Inferior parietal cortex (tissue), 1 donor: Measurements from ENCODE around the gene MYO1D.

ENCODE experiments used
- DNase-seq: peaks from one replicate; pipeline ENCODE4 v3.0.0-alpha.2; 2016; ENCODE audit errors: extremely low spot score

The MYO1D gene

DNA sequence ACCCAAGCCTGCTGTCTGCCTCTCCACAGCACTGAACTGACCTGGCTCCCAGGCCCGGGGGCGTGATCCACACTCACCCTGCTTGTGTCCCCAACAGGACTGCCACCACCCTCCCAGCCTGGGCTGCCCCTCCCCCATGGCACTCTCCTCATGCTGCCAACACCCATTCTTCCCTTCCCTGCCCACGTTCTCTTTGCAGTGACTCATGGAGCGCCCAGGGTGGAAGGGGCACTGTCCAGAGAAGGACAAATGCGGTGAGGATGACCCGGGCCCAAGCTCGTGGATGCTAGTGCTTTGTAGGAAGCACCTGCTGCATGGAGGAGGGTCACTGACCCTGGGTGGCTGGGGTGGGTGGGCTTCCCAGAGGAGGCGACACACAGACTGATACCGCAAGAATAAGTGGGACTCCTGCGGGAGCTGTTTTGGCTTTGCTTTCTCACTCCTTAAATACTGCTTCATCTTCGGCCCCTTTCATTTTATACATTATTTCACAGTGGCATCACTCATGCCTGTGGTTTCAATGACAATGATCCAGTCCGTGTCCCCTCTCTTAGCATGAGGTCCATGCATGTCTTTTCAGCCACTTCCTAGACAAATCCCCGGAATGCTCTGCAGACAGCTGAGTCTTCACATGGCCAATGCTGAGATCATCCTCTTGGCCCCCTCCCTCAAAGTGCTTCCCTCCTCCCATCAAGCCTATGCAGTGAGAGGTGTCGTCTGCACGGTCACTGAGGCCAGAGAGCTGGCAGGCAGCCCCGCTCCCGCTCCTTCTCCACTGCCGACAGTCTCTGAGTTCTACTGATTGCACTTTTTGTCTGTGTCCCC, 372.5 kb downstream of the MYO1D start:
- DNase-seq, result no peak

DNA sequence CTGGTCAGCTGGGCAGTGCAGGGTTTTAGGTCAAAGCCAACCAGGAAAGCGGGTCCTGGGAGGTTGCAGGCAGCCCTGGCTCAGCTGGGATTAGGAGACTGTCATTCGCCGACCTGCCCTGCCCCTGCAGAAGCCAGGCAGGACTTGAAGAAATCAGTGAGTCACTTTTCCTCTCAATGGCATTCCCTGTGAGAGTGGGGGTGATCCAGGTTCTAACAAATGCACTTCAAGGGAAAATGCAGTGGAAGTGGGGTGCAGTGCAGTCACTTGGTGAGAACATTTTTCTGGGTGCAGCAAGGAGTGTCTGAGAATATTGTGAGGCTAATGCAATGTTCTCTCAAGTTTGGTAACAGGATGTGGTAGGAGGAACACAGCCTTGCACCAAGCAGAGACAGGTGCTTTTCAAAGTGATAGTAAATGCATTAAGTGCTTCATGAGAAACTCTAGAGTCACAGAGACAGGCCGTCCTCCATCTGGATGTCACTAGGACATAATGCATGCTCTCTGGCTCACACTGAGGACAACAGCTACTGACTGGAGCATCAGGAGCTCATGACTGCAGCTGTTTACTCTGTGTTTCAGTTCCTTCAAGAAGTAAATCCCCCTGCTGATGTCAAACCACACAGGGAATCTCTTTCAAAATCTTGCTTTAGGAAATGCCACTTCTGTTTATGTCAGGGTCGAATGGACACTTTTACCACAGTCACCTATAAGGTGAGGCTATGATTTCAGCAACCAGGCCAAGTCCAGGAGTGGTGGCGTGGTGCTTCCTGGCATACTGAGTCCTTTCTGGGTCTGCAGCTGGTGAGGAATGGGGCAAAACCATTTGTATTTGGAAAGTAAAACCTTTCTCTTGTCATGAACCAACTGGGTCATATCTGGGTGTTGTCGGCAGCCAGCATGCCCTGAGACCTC, 373.4 kb downstream of the MYO1D start:
- DNase-seq, result no peak

DNA sequence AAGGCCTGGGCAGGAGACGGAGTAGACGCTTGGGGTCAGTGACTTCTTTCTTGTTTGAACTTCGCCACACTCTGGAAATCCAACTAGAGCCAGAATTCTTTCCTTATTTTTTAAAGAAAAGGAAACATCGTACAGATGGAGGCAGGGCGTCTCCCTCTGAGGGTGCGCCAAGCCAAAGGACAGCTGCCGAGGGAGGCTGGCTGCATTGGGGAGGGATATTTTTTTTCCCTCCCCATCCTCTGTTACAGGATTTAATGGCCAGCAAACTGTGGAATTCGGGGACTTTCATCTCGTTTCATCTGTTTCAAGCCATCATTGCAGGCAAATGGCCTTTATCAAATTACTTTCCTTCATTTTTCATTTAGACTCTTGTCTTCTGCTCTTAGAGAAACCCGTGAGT, 374.2 kb downstream of the MYO1D start:
- no peak for DNase-seq

DNA sequence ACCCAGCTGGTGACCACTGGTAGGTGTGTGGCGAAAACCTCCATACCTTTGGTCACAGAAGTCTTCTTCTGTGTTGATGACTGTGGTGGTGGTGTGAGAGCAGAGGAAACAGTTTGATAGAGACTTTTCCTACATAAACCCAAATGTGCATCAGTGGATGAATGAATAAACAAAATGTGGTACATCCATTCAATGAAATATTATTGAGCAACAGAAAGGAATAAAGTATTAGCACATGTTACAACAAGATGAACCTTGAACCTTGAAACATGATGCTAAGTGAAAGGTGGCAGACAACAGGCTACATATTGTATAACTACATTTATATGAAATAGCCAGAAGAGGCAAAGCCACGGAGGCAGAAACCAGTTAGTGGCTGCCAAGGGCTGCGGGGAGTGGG, 374.9 kb downstream of the MYO1D start:
- DNase-seq, result no peak

DNA sequence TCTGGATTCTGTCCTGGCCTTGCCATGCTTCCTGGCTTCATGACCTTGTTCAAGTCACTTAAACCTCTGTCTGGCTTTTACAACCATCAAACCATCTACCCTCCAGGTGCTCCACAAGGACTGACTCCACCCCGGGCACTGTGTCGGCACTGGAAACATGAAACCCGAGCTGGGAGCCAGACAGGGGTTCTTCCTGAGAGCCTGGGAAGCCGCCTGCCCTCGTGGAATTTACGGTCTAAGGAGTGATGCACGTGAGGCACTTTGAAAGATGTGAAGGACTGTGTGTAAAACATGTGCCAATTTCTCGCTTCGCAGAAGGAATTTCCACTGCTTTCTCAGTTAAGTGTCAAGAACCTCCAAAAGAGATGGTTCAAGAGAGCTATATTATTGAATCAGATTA, 378.5 kb downstream of the MYO1D start:
- DNase-seq, result no peak

DNA sequence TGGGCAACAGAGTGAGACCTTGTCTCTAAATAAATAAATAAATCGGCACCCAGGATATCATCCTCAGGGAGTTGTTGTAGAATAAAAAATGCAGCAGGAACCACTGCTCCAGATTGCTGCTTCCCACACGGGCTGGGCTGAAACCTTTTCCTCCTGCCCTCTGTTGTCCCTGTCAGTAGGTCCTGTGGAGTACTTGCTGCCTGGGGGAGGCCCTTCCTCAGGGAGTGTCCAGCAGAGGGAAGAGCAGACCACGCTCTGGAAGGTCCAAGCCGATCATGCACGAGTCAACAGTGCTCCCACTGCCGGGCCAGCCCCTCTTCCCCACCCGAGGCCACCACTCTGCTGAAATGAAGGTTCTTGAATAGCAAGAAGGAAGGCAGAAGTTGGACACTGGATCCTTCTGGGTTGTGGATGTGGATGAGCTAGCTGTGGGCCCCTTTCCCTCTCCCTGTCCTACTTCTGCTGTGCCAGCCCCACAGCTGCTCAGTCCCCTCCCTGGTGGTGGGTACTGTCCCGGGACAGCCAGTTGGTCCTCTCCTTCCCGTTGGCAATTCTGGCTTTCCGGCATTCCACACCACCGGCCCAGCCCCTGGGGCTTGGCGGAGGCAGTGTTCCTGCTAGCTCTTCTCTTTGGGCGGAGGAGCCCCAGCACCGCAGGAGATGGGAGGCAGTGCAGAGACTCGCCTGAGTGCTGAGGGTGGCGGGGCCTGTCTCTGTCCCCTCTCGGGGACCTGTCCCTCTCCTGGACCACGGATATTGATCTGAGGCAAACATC, 379.3 kb downstream of the MYO1D start:
- DNase-seq, result no peak

DNA sequence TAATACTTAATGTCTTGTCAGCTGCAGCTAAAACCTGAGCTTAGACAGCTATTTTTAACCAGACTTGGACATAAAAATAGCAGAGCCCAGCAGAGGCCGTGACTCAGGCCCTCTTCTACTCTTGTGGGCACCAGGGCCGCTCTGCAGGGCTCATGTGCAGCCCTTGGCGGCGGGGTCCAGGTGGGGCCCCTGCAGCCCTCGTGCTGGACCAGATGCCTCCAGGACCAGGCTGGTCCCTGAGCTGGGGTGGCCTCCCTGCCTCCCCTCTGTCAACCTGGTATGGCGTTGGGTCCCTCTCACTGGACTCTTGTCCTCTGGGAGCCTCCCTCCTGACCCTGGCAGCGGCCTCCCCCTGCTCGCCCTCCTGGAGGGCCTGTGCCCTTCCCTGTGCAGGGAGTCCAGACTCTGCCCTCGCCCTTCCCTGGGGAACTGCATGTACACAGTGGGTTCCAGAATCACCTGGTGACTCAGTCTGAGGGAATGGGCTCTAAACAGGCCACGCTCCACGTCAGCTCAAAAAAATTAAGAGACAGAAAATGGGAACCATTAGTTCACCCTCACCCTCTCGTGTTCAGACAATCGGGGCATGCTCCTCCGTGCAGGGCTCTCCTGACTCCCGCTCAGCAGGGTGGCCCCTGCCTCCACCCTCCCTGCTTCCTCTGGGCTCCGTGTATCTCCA, 380.4 kb downstream of the MYO1D start:
- DNase-seq, result no peak

DNA sequence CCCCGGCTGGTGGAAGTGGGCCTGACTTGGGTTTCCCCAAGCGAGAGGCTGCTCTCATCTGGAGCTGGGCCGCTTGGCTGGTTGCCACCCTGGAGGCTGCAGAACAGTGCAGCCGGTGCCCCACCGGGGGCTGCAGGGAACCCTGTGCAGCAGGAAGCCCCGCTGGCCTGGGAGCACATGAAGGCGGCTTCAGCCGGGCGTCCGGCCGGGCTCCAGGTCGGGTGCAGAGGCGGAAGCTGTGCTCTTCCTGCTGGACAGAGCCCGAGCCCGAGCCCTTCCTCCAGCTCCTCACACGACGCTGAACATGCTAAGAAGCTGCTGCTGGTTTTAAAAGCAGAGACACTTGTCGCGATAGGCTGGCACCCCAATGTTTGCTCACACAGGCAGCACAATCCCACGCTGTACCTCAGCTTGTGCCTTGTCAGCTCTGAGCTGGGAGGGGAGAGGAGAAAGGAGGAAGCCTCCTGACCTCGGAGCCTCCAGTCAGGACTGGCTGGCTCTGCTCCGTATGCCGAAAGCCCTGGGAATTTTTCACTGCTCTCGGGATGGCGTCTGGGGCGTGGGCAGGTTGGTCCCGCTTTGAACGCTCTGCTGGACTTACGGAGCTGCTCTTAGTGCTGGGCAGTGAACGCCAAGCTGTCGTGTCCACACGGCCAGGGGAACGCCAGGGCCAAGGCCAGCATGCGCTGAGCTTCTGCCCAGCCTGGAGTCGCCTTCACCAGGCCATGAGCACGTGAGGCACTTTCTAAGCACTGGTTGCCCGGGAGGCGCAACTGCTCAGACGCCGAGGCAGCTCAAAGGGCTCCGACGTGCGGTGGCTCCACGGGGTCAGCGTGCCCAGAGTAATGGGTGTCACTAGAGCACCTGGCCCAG, 381.3 kb downstream of the MYO1D start:
- DNase-seq, result no peak

DNA sequence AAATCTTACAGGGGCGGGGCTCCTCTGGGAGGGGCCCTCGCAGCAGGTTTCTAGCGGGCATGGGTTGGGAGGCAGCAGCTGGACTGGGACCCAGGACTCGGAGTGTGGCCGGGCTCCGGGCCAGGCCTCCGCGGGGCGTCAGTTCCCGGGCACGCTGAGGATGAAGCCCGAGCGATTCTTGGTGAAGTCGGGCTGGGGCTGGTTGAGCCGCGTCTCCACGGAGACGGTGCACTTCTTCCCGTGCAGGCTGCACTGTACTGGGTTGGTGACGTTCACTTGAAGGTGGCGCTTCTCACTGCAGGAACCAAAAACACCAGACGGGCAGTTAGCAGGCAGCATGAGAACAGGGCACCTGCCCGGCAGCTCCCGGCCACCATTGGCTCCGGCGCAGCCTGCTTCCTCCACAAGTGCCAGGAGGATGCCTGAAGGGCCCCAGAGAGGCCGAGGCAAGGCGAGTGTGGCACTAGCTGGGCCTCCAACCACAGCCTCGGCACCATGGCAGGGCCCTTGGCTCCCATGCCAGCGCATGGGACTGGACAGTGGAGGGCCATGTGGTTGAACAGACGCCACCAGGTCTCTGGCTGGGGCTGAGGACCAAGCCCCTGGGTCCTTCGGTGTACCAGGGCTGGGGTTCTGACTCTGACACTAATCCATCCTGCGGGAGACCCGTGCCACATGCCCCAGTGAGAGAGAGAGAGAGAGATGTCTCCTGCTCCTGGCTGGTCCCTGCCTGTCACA, 382.1 kb downstream of the MYO1D start:
- no peak for DNase-seq

DNA sequence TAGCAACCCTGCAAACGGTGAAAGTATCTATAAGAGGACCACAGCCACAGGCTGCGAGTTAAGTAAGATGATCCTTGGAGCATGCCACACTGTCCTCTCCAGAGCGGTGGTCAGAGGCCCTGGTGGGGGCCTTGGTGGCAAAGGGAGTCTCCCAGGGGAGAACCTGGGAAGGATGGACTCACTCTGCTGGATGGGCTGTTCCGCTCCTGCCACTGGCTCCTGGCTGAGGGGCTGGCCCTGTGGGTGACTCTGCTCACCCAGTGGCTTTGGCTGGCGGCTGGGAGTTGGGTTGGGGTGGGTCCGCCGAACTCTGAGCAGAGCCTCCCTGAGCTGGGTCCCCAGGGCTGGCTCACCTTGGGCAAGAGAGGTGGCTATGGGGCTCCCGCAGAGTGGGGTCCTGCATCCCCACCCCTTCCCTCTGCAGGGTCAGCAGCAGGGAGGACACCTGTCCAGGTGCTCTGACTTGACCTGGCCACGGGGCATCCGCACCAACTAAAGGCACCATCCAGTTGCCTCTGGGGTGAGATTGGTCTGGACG, 382.9 kb downstream of the MYO1D start:
- DNase-seq, result no peak

DNA sequence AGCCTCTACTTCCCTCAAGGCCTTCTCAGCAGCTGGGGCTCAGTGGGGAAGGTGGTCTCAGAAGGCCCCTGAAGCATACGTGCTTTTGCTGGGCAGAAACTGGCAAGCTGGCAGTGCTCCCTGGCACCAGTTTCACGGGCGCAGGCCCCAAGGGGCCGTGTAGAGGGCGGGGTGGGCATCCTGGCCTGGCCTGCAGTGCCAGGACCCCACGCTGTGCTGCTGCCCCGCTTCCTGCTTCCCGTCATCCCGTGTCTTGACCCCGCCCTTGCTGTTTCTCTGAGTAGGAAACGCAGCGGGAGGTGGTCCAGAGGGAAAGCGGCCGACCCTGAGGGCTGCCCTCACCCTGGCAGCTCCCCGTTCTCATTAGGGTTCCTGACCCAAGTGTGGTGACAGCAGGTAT, 383.4 kb downstream of the MYO1D start:
- DNase-seq, result no peak

DNA sequence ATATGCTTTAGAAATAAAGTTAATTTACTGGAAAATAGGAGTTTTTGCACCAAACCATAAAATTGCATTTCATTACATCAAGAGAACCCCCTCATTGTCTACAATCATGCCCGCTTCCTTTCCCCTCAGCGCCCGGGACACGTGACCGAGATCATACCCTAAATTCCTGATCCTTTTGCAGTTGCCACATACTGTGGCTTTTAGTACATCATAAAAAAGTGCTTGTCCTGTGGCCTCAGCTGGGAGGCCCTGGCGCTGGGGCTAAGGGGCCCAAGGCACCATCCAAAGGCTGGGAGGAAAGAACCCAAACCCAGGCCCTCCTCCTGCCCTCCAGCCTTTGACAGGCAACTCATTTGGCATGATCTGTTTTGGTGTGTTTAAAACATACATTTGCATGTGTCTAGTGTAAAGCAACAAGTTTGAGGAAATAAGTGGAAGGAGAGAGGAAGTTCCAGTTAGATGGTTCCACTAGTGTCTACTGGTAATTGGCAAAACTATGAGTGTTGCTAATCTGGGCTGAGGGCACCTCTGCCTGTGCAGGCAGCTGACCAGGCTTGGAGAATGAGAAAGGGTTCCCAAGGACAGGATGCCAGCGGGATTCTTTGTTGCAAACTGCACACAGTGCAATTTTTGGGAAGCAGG, 384.2 kb downstream of the MYO1D start:
- DNase-seq, result no peak

DNA sequence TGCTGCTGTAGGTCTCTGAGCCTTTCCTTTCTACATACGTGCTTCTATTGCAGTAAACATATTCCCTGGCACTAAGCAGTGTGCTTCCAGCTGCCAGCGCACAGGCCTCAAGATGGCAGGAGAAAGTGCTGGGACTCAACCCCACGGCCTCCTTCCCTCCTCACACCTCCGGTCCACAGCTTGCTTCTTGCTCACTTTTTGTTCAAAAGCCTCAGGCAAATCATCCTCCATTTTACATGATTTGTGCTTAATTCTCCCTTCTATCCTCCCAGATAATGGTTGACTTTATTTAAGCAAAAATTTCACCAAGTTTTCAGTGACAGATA, 384.7 kb downstream of the MYO1D start:
- DNase-seq, result no peak

DNA sequence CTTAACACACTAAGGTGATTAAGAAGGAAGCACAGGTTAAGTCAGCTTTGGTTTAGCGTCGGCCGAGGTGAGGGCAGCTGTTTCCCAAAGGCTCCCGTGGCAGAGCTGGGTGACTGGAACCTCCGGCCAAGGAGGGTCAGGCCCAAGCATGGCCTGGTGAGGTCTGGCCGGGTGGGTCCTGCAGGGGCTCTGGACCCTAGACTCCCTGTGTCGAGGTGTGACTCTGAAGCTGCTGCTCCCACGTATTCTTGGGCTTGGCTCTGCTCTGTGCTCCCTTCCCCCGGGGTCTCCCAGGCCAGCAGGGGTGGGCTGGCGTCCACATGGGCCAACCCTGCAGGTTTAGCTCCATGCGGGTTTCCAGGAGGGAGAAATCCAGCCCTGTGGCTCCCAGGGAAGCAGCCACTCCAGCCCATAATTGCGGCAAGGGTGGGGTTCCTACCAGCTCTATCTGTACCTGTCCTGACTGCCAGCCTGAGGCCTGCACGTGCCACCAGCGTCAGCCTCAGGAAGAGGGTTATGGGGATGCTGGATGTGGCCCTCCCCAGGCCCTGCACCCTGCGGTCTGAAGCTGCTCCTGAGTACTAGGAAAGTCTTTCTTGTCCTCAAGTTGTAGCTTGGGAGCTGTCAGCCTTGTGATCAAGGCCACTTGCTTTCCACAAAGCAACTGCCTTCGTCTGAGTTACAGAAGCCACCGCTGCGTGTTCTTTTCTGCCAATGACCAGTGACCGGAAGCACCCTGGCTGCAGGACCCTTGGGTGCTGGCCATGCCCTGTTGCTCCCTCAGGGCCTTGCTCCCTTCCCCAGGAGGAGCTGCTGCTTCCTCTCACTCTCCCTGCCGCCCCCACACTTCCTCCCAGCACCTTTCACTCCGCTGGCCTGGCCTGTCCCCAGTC, 385.3 kb downstream of the MYO1D start:
- DNase-seq, result no peak

DNA sequence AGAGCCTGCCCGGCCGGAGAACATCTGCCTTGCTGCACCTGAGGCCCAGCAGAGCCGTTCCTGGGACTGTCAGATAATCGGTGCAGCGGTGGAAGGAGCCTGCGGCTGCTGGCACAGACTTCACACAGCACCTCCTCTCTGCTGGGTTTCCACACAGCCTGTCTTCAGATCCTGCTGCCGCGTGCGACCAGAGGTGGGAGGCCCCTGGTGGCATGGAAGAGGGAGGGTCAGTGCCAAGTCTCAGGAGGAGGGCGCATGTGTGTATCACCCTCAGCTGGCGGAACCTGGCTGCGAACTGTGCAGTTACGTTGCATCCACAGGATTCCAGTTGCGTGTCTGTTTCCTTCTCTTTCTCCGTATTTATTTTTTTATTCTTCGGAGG, 386.8 kb downstream of the MYO1D start:
- no peak for DNase-seq

DNA sequence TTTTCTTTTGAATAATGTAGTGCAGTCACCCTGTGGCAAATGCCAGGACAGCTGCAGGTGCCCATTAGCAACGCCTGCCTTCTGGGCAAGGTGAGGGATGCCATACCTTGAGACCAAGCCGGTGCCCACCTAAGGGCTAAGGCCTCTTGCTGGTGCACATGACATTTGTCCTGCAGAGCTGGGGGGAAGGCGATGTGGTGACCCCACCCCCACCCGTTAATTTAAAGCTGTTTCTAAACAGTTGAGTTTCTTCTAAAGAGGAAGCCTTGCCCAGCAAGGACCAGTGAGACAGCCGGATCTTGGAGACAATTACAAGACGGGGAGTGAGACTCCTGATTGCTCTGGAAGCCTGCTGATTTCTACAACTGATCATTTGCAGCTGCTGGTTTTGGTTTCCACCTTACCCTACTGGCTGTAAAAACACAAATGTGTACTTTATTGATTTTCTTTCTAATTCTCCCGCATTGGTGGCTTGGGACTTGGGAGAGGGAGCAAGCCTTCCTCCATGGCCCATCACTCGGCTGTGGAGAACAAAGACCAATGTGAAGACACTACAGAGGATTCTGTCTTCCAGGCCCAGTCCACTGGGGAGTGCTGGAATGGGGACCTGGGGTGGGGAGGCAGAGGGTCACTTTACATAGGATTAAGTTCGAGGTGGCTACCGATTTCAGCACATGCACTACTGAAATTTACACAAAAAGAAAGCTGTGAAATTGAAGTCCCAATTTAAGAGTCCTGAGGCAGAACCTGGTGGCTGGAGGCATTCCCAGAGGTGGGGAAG, 387.4 kb downstream of the MYO1D start:
- DNase-seq, result no peak

DNA sequence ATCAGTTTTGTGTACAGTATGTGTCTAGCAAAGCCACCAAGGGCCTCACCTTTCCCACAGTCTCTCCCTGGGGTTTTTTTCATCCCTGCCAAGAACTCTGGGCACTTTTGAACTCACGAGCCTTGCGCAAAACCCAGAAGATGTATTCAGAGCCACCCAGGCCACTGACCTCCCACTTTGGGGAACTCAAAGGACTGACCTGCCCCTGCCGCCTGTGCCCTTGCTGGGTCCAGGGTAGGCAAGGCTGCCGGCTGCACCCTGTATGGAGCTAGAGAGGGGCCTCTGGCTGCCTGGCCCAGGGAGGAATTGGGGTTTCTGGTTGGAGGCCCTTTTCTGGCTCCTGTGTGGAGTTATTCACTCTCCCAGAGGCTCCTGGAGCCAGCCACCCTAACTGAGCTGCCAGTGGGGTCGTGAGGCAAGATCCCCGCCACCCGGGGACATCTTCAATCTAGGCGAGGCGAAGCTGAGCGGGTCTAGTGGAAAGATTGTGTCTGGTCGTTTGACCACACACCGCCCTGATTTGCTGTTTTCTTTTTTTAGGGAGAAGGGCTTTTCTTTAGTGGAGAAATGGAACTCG, 388.2 kb downstream of the MYO1D start:
- no peak for DNase-seq
